NCI-H128 (cell line): ENCODE measurements around the gene THEM5.

ENCODE experiments used
- DNase-seq: peaks from one replicate; lab custom pipeline; 2025; ENCODE audit not compliant: unreplicated experiment; lab: John Stamatoyannopoulos, UW

THEM5 gene

GRCh38 chr1:151822404-151822803 is 31.1 kb downstream of the THEM5 start:
- DNase-seq = no peak

- DNase-seq = peak; percentile 65
These were observed 32.6 kb downstream of the THEM5 start for GRCh38 chr1:151820940-151821339.

- DNase-seq = no peak
These were observed 33.4 kb downstream of the THEM5 start for GRCh38 chr1:151819976-151820623.

GRCh38 chr1:151819227-151819835 is 34.2 kb downstream of the THEM5 start:
- no peak for DNase-seq

- DNase-seq = no peak
These were observed 36.2 kb downstream of the THEM5 start for GRCh38 chr1:151817353-151817730.

GRCh38 chr1:151816548-151817352 is 36.8 kb downstream of the THEM5 start:
- DNase-seq = no peak

- no peak for DNase-seq
These were observed 37.7 kb downstream of the THEM5 start for GRCh38 chr1:151815716-151816327.

- no peak for DNase-seq
These were observed 38.5 kb downstream of the THEM5 start for GRCh38 chr1:151814971-151815545.

- DNase-seq = no peak
These were observed 39.1 kb downstream of the THEM5 start for GRCh38 chr1:151814426-151814825.

- DNase-seq = no peak
These were observed 40.1 kb downstream of the THEM5 start for GRCh38 chr1:151813271-151813977.

GRCh38 chr1:151811181-151811580 is 42.3 kb downstream of the THEM5 start:
- no peak for DNase-seq

- DNase-seq = no peak
These were observed 43.4 kb downstream of the THEM5 start for GRCh38 chr1:151809985-151810556.

- no peak for DNase-seq
These were observed 44.1 kb downstream of the THEM5 start for GRCh38 chr1:151809290-151809984.

GRCh38 chr1:151807766-151808165 is 45.7 kb downstream of the THEM5 start:
- DNase-seq = no peak

- DNase-seq = no peak
These were observed 46.4 kb downstream of the THEM5 start for GRCh38 chr1:151807131-151807530.

GRCh38 chr1:151806170-151806569 is 47.3 kb downstream of the THEM5 start:
- no peak for DNase-seq

- no peak for DNase-seq
These were observed 48.3 kb downstream of the THEM5 start, which contains the start of gene LINGO4 for GRCh38 chr1:151805066-151805820. Gene LINGO4, minus strand, starts transcription at chr1:151805419. Its CDS starts 2,715 bp downstream, at chr1:151802704.

- DNase-seq = no peak
These were observed 49.6 kb downstream of the THEM5 start for GRCh38 chr1:151803915-151804314.

- DNase-seq = no peak
These were observed 50.3 kb downstream of the THEM5 start for GRCh38 chr1:151803164-151803563.
